OCI-LY3 (cell line): ENCODE data around the gene DPP10.

Source experiments
- H2AFZ ChIP-seq: fragments of 200-600, 300-600 bp; shearing (Covaris generic); 2 replicates; pipeline ENCODE4 v1.6.0; 2014; ENCODE audit warnings: antibody characterized with exemption, low read depth, low read length
- H3K27ac ChIP-seq: fragments of 200-600, 300-600 bp; sonication (generic); 2 replicates; pipeline ENCODE4 v1.5.1; 2014; ENCODE audit warnings: mild to moderate bottlenecking, low read length, moderate library complexity, mixed read lengths
- H3K27me3 ChIP-seq: fragments of 200-600, 300-600 bp; sonication (generic); 2 replicates; pipeline ENCODE4 v1.6.1; 2014; ENCODE audit warnings: low read depth, low read length, mixed read lengths
- H3K36me3 ChIP-seq: fragments of 200-600, 300-600 bp; sonication (generic); replicated peaks from 2 replicates; pipeline ENCODE3; 2014; ENCODE audit warnings: low read depth, low read length, mixed read lengths
- H3K4me1 ChIP-seq: fragments of 300-600, 200-600 bp; sonication (generic); 2 replicates; pipeline ENCODE4 v1.6.1; 2014; ENCODE audit warnings: low read length, mixed read lengths
- H3K4me2 ChIP-seq: fragments of 200-600, 300-600 bp; sonication (generic); 2 replicates; pipeline ENCODE4 v1.6.1; 2014; ENCODE audit warnings: low read length, mixed read lengths
- H3K4me3 ChIP-seq: fragments of 300-600, 200-600 bp; sonication (generic); 2 replicates; pipeline ENCODE4 v1.5.1; 2014; ENCODE audit warnings: antibody characterized with exemption, mild to moderate bottlenecking, low read length, moderate library complexity
- H3K79me2 ChIP-seq: fragments of 300-600, 200-600 bp; shearing (Covaris generic); 2 replicates; pipeline ENCODE4 v1.6.1; 2014; ENCODE audit warnings: mild to moderate bottlenecking, low read length, mixed read lengths
- H3K9ac ChIP-seq: fragments of 300-600, 200-600 bp; shearing (Covaris generic); 2 replicates; pipeline ENCODE4 v1.6.0; 2014; ENCODE audit warnings: mild to moderate bottlenecking, low read length, moderate library complexity
- H3K9me3 ChIP-seq: fragments of 200-600, 300-600 bp; shearing (Covaris generic); 2 replicates; pipeline ENCODE4 v1.6.1; 2014; ENCODE audit warnings: low read length, mixed read lengths; ENCODE audit not compliant: insufficient read depth
- H4K20me1 ChIP-seq: fragments of 200-600, 300-600 bp; sonication (generic); 2 replicates; pipeline ENCODE4 v1.6.1; 2016; ENCODE audit warnings: low read length, mixed read lengths; ENCODE audit not compliant: insufficient read depth
- CTCF ChIP-seq: fragments of 200-600, 300-600 bp; sonication (generic); IDR thresholded peaks from 2 replicates; pipeline ENCODE4 v1.5.1; 2014; ENCODE audit warnings: antibody characterized with exemption, low read length, low read depth
- EZH2phosphoT487 ChIP-seq: fragments of 200-600 bp; shearing (Covaris generic); IDR thresholded peaks from 2 replicates; pipeline ENCODE4 v1.6.1; 2018; ENCODE audit warnings: antibody characterized with exemption, mixed run types, low read depth

The DPP10 gene

DNA sequence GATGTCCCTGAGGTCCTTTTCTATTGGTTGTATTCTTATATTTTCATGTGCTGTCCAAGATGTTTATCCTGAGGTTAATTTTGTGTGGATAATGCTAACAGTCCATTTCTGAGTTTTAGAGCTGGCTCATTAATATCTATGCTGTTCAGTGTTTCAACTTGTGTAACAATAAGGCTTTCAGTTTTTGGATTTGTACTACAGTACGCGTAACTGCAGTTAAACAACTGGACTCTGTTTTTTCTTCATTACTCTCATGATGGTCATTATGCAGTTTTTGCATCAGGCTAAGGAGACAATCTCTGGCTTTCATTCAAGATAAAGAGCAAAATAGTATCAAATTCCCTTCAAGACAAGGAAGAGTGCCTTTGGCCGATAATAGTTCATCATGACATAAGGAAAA lies 1364.8 kb downstream of the DPP10 start:
- Histone ChIP-seq H3K36me3 (no peaks in the 10 kb centered on the region), H3K27me3 (no peaks in the 10 kb centered on the region), H4K20me1 (no peaks in the 10 kb centered on the region), H3K79me2 (no peaks in the 10 kb centered on the region), H3K4me3 (no peak overlapping the region), H3K9ac (no peak overlapping the region), H3K9me3 (no peaks in the 10 kb centered on the region), H3K27ac (no peak overlapping the region), H3K4me2 (no peak overlapping the region), H2AFZ (no peak overlapping the region), H3K4me1 (no peaks in the 10 kb centered on the region)
- TF ChIP-seq EZH2phosphoT487 (no peak), CTCF (no peak)

DNA sequence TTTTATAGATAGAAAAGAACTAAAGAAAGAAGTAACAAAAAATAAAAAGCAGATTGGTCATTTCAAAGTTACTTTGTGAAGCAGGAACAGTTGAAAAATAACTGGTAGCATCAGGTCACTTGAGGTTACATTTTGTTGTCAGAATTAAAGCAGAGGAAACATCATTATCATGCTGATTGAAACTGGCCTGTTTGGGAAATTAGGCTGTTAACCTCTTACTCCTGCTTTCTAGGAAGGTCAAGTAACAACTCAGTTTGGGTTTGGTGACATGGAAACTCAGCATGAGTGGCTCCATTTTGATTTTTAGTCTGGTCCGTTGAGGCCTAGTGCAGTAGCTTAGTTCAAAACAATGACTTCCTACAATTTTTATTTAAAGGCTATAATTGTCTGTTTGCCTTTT lies 1383.5 kb downstream of the DPP10 start:
- Histone ChIP-seq H3K27ac (no peak overlapping the region), H3K4me1 (no peaks in the 10 kb centered on the region), H3K9ac (no peak overlapping the region), H3K79me2 (no peaks in the 10 kb centered on the region), H2AFZ (no peak overlapping the region), H3K4me3 (no peak overlapping the region), H3K9me3 (no peaks in the 10 kb centered on the region), H3K4me2 (no peak overlapping the region), H3K36me3 (no peaks in the 10 kb centered on the region), H4K20me1 (no peaks in the 10 kb centered on the region), H3K27me3 (no peaks in the 10 kb centered on the region)
- TF ChIP-seq EZH2phosphoT487, result no peak

DNA sequence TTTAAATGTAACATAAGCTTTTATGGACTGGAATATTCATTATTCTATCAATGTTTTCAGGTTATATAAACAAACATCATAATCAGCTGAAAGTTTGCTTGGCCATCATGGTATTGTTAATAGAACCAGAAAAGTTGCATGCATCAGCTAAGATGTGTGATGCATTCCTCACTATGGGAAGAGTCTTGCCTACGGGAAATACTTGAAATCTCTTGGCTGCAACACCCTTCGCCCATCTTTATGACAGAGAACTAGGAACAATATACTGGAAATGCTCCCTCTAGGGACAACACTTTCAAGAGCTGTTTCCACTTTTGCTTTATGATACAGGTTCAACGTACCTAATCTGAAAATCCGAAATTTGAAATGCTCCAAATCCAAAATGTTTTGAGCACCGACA lies 1390.8 kb downstream of the DPP10 start:
- no peak overlapping the region for H3K9ac ChIP-seq
- no peak for TF ChIP-seq CTCF
- TF ChIP-seq EZH2phosphoT487, result no peak
- H3K4me3 ChIP-seq, result no peak overlapping the region
- no peaks in the 10 kb centered on the region for H3K36me3 ChIP-seq
- no peak overlapping the region for H3K4me2 ChIP-seq
- H2AFZ ChIP-seq, result no peak overlapping the region
- no peaks in the 10 kb centered on the region for H3K9me3 ChIP-seq
- no peak overlapping the region for H3K27ac ChIP-seq
- H3K4me1 ChIP-seq, result no peaks in the 10 kb centered on the region
- no peaks in the 10 kb centered on the region for H3K27me3 ChIP-seq
- no peaks in the 10 kb centered on the region for H3K79me2 ChIP-seq
- no peaks in the 10 kb centered on the region for H4K20me1 ChIP-seq

DNA sequence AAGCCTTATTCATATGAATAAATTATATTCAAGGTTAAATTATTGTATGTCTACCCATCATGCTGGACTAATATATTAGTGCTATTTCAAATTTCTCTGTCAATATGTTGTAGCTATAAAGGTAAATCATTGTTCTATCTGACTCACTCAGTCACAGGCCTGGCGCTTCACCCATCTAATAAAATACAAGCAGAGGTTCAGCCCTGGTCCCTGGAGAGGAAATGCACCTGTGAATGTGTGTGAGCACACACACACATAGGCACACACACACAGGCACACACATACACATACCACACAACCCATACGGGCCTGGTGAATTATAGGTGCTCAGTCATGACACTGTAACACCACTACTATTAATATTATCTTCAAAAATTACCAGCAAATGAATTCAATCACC lies 1396.1 kb downstream of the DPP10 start:
- no peak overlapping the region for H3K4me3 ChIP-seq
- no peak overlapping the region for H3K27ac ChIP-seq
- H3K4me2 ChIP-seq, result no peak overlapping the region
- H3K9me3 ChIP-seq, result no peaks in the 10 kb centered on the region
- no peaks in the 10 kb centered on the region for H3K79me2 ChIP-seq
- H4K20me1 ChIP-seq, result no peaks in the 10 kb centered on the region
- H3K9ac ChIP-seq, result no peak overlapping the region
- H3K36me3 ChIP-seq, result no peaks in the 10 kb centered on the region
- TF ChIP-seq EZH2phosphoT487, result no peak
- TF ChIP-seq CTCF, result no peak
- H3K27me3 ChIP-seq, result no peaks in the 10 kb centered on the region
- H2AFZ ChIP-seq, result no peak overlapping the region
- no peaks in the 10 kb centered on the region for H3K4me1 ChIP-seq

- no peaks in the 10 kb centered on the region for H3K79me2 ChIP-seq
- no peak for TF ChIP-seq CTCF
- TF ChIP-seq EZH2phosphoT487, result no peak
- no peak overlapping the region for H3K4me3 ChIP-seq
These were observed 1399.9 kb downstream of the DPP10 start for GRCh38 chr2:115842306-115842705.

More at GRCh38 chr2:115842306-115842705, 1399.9 kb downstream of the DPP10 start:
- Histone ChIP-seq H3K27me3 (no peaks in the 10 kb centered on the region), H3K4me1 (no peaks in the 10 kb centered on the region), H2AFZ (no peak overlapping the region), H3K9me3 (no peaks in the 10 kb centered on the region), H3K4me2 (no peak overlapping the region), H3K9ac (no peak overlapping the region), H3K36me3 (no peaks in the 10 kb centered on the region), H4K20me1 (no peaks in the 10 kb centered on the region), H3K27ac (no peak overlapping the region)
